Smooth muscle cell (in vitro differentiated cells): Measurements from ENCODE around the gene FAM227B. TPM values are rescaled to one million over a fixed set of nuclear protein-coding genes. Genes with fewer than 3 reads are reported as not detected.

Experiments
- DNase-seq: peaks from one replicate; lab custom pipeline; 2025; ENCODE audit not compliant: unreplicated experiment; lab: John Stamatoyannopoulos, UW
- H2AFZ ChIP-seq: fragments of 200-600 bp; sonication (generic); 2 replicates; pipeline ENCODE4 v1.6.0; 2016; ENCODE audit warnings: antibody characterized with exemption, low read depth, mild to moderate bottlenecking
- H3F3A ChIP-seq: fragments of 200-600 bp; sonication (generic); 2 replicates; pipeline ENCODE4 v1.6.0; 2017; ENCODE audit warnings: antibody characterized with exemption, low read depth
- H3K27ac ChIP-seq: fragments of 200-600 bp; sonication (generic); 2 replicates; pipeline ENCODE4 v1.5.1; 2016; ENCODE audit warnings: low read depth, mild to moderate bottlenecking
- H3K27me3 ChIP-seq: fragments of 200-600 bp; sonication (generic); 2 replicates; pipeline ENCODE4 v1.6.1; 2016; ENCODE audit warnings: low read depth, mild to moderate bottlenecking
- H3K36me3 ChIP-seq: fragments of 200-600 bp; sonication (generic); 2 replicates; pipeline ENCODE4 v1.5.1; 2016; ENCODE audit warnings: low read depth
- H3K4me1 ChIP-seq: fragments of 200-600 bp; sonication (generic); 2 replicates; pipeline ENCODE4 v1.5.1; 2016; ENCODE audit warnings: low read depth
- H3K4me2 ChIP-seq: fragments of 200-600 bp; sonication (generic); 2 replicates; pipeline ENCODE4 v1.6.0; 2016; ENCODE audit warnings: mild to moderate bottlenecking
- H3K4me3 ChIP-seq: fragments of 200-600 bp; sonication (generic); 2 replicates; pipeline ENCODE4 v1.5.1; 2016; ENCODE audit warnings: mild to moderate bottlenecking
- H3K79me2 ChIP-seq: fragments of 200-600 bp; sonication (generic); 2 replicates; pipeline ENCODE4 v1.6.0; 2016; ENCODE audit warnings: low read depth, mild to moderate bottlenecking
- H3K9ac ChIP-seq: fragments of 200-600 bp; sonication (generic); 2 replicates; pipeline ENCODE4 v1.6.0; 2016; ENCODE audit warnings: low read depth
- H3K9me3 ChIP-seq: fragments of 200-600 bp; sonication (generic); replicated peaks from 2 replicates; pipeline ENCODE4 v1.5.1; 2016; ENCODE audit warnings: low read depth
- H4K20me1 ChIP-seq: fragments of 200-600 bp; sonication (generic); 2 replicates; pipeline ENCODE4 v1.6.0; 2016; ENCODE audit warnings: low read depth
- WGBS: methylation state at CpG from one replicate; pipeline ENCODE4 v1.1.7; 2016; ENCODE audit warnings: low lambda C conversion rate; 5-methylcytosine and 5-hydroxymethylcytosine counted together
- polyA plus RNA-seq: library from polyadenylated mRNA; unstranded; fragments of >200 nt; fragmentation: Nextera tagmentation; extraction: Ambion mirVana; gene quantifications from 2 replicates; pipeline ENCODE4 v1.2.1, GENCODE V29; 2016
- total RNA-seq: library from RNA; depleted of rRNA; stranded (reverse); fragments of >200 nt; gene quantifications from 2 replicates; pipeline ENCODE4 v1.2.3, GENCODE V29; 2014
- TF ChIP-seq, protein P1 (sequence below): fragments of 200-600 bp; sonication (generic); IDR thresholded peaks from 2 replicates; pipeline ENCODE4 v1.5.1; 2017; ENCODE audit warnings: borderline replicate concordance, mild to moderate bottlenecking, antibody characterized with exemption; ENCODE audit not compliant: insufficient read depth, poor library complexity, severe bottlenecking

Gene FAM227B
- total and polyA plus RNA-seq, 2 experiments from 2014 or later = 7.5 to 9.7 TPM

DNA sequence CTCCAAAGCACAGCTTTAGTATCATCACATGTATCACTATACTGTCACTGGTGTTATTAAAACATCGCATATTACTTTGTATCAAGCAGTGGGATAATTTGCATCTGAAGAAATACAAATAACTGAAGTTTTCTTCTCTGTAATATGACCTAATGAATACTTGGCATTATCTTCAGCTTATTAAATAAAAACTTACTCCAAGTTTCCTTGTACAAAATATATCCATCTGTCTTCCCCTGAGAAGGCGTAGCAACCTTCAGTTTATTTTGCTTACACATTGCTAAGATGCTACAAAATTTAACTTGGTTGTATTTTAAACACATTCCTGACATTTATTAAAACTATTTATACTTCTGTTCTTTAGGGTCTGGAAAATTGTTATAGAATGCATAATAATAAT is 183.9 kb downstream of the FAM227B start:
- Histone ChIP-seq H3K4me3 (no peak overlapping the region), H3K9ac (no peak overlapping the region), H3K36me3 (no peaks in the 10 kb centered on the region), H3F3A (no peaks in the 10 kb centered on the region), H4K20me1 (peaks cover 99% of the 10 kb centered on the region), H3K9me3 (no peaks in the 10 kb centered on the region), H3K4me2 (peak overlapping the region; percentile 69), H3K79me2 (peaks cover 48% of the 10 kb centered on the region), H3K27me3 (no peaks in the 10 kb centered on the region), H2AFZ (no peak overlapping the region), H3K27ac (no peak overlapping the region), H3K4me1 (peaks cover 13% of the 10 kb centered on the region)
- no peak for DNase-seq
- WGBS = 88% methylated on average over 2 of the region's 2 CpGs
- TF ChIP-seq, protein P1, sequence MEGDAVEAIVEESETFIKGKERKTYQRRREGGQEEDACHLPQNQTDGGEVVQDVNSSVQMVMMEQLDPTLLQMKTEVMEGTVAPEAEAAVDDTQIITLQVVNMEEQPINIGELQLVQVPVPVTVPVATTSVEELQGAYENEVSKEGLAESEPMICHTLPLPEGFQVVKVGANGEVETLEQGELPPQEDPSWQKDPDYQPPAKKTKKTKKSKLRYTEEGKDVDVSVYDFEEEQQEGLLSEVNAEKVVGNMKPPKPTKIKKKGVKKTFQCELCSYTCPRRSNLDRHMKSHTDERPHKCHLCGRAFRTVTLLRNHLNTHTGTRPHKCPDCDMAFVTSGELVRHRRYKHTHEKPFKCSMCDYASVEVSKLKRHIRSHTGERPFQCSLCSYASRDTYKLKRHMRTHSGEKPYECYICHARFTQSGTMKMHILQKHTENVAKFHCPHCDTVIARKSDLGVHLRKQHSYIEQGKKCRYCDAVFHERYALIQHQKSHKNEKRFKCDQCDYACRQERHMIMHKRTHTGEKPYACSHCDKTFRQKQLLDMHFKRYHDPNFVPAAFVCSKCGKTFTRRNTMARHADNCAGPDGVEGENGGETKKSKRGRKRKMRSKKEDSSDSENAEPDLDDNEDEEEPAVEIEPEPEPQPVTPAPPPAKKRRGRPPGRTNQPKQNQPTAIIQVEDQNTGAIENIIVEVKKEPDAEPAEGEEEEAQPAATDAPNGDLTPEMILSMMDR = no peak

DNA sequence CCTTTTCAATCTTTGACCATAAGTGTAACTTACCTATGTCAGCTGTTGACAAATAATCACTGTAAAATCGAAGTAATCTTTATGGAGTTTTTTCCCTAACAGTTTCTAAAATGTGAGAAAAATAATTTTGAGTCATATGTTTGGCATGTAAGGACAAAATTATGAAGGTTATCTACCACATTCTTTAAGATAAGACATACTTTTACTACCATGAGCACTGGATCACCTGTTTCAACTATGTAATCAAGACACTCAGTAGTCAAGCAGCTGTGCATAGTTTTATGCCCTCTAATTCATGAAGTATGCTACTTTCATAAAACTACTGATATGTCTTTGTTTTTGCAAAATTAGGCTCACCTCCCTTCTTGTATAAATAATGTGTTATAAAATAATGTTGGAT is 185.4 kb downstream of the FAM227B start:
- Histone ChIP-seq H3K36me3 (no peaks in the 10 kb centered on the region), H3K27me3 (no peaks in the 10 kb centered on the region), H3K79me2 (peaks cover 53% of the 10 kb centered on the region), H3K27ac (no peak overlapping the region), H3K9ac (no peak overlapping the region), H3K9me3 (no peaks in the 10 kb centered on the region), H3K4me1 (peaks cover 4% of the 10 kb centered on the region), H3K4me3 (no peak overlapping the region), H3F3A (no peaks in the 10 kb centered on the region), H3K4me2 (peak overlapping the region; percentile 69), H4K20me1 (peaks cover 99% of the 10 kb centered on the region), H2AFZ (no peak overlapping the region)
- TF ChIP-seq, protein P1 = no peak
- 68% methylated on average over 1 of the region's 1 CpG for WGBS
- no peak for DNase-seq

DNA sequence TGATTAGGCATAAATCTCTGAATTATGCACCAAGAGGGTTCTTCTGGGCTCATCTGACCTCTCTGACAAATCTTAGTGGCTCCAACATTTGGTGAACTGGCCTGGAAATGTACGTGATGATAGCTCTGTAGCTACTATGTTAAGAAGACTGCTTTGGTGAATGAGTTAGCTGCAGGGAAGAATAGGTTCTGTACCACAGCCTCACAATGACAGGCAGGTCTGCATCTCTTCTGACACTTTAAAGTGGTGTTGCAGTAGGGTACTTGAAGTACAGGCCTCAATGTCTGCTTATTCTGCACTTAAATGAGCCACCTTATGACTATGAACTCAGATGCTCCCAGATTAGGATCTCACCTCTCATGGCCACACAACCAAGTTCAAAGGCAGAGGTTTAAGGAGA is 190.6 kb downstream of the FAM227B start:
- TF ChIP-seq, protein P1 = no peak
- Histone ChIP-seq H3K36me3 (no peaks in the 10 kb centered on the region), H3F3A (no peaks in the 10 kb centered on the region), H3K27ac (peak overlapping the region; percentile 20), H3K9ac (no peak overlapping the region), H3K27me3 (no peaks in the 10 kb centered on the region), H4K20me1 (peaks cover 97% of the 10 kb centered on the region), H3K4me2 (peak overlapping the region; percentile 94), H3K4me3 (no peak overlapping the region), H2AFZ (no peak overlapping the region), H3K79me2 (peaks cover 79% of the 10 kb centered on the region), H3K9me3 (no peaks in the 10 kb centered on the region), H3K4me1 (no peaks in the 10 kb centered on the region)
- no peak for DNase-seq
- WGBS = 96% methylated on average over 1 of the region's 1 CpG

DNA sequence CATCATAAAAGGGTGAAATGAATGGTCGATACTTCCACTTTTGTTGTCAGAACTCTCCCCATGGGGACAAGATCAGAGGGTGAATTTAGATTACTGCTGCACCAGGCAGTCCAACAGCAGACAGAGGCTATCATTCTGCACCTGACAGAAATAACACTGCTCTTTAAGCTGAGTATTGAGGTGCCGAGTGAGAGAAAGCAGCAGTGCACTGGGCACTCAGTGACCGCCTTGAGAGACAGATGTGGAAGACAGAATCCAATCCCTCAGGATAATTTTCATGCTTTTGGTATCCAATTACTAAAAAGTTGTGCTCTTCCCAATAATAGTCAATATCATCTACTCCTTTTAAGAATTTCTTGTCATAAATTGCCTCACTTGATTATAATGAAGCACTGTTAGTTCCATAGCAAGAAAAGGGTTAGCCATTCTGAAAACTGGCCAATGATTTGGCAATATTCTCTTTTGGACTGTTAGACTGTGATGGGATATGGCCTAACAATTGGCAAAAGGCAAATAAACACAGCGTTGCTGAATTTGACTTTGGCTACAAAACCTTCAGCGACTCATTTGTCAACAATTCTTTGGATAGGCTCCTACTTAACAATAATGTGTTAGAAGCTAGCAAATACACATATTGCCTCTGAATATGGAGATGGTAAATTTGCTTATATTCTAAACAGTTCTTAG is 192.1 kb downstream of the FAM227B start:
- no peaks in the 10 kb centered on the region for H3K27me3 ChIP-seq
- TF ChIP-seq, protein P1 = no peak
- peak overlapping the region; percentile 20 for H3K27ac ChIP-seq
- H3K9me3 ChIP-seq = no peaks in the 10 kb centered on the region
- no peaks in the 10 kb centered on the region for H3K36me3 ChIP-seq
- H3F3A ChIP-seq = peaks cover 4% of the 10 kb centered on the region
- H4K20me1 ChIP-seq = peaks cover 95% of the 10 kb centered on the region
- peaks cover 94% of the 10 kb centered on the region for H3K79me2 ChIP-seq
- H3K9ac ChIP-seq = no peak overlapping the region
- DNase-seq = no peak
- H2AFZ ChIP-seq = no peak overlapping the region
- H3K4me3 ChIP-seq = peak overlapping the region; percentile 82
- WGBS = 86% methylated on average over 5 of the region's 5 CpGs
- H3K4me2 ChIP-seq = peak overlapping the region; percentile 94
- peaks cover 3% of the 10 kb centered on the region for H3K4me1 ChIP-seq
